ENCODE measurements around the gene CNKSR2. TPM values are rescaled to one million over a fixed set of nuclear protein-coding genes. Genes with fewer than 3 reads are reported as not detected.

CNKSR2 gene
- total RNA-seq, 1 donor from 2014 or later, result not detected

DNA sequence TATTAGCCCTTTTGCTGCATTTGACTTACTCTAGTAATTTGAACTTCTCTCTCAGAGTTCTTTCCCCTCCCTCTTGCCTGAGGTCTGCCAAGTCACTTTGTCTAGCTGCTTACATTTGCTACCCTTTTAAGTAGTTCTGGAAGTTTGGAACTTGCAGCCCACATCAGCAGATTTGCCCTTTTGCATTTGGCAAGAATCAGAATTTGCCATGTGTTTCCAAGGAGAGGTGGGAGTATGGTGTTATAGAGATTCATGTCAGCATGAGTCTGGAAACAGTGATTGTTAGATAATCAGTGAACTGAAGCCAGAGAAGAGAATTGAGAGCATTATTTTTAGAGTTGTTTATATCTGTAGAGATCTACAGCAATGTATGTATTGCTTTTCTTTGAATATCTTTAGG, 231.8 kb downstream of the CNKSR2 start:
- no peak for DNase-seq (ENCODE audit: low read depth in 2 of 2)

DNA sequence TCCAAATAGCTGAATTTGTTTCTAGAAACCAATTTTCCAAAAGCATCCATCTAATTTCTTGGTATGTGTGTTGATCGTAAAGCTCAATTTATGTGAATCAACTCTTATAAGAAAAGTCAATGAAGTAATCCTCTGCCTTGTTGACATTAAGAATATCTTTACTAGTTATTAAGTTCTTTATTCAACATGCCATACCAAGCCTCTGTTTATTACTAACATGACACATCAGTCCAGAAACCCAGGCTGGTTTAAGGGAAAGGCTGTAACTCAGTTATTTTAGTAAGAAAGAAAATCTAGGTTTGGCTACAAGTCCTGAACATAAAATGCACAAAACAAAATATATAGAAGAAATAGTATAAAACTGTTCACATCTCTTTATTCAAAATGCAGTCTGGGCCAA, 235.9 kb downstream of the CNKSR2 start:
- no peak for DNase-seq (ENCODE audit: low read depth in 2 of 2)

DNA sequence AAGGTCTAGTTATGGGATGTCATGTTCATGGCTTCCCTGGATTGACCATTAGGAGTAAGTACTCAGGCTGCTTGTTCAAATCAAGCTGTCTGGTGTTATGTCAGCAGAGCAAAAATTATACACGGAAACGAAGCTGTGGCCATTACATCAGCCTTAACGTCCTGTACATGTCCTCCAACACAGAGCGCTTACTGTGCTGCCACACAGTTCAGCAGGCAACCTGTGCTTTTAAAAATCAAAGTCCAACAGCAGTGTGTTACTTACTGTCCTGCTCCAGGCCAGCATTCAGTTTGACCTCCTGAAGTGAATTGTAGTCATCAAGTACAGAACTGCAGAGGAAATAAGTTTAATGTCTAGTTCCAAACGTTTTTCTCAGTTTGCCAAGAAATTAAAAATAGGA, 237.9 kb downstream of the CNKSR2 start:
- DNase-seq (ENCODE audit: low read depth in 2 of 2), result no peak

- DNase-seq (ENCODE audit: low read depth in 2 of 2), result no peak
Observed at GRCh38 chrX:21616386-21616785, 242.2 kb downstream of the CNKSR2 start.

DNA sequence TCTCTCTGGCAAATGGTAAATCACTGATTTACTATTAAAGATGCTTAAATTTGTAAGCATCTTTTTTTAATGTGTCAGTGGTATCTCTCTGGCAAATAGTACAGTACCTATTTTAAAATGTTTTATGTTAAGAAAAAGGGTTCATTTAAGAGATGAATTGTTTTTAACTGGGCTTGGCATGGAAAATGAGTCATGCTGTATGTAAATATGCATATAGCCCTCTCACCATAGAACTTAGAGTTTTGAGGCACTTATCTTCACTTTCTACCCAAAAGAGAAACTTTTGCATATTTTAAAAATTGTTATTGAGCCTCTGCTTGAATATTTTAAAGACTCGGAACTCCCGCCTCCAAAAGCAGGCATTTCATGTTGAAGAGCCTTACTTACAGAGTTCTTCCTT, 246.0 kb downstream of the CNKSR2 start:
- DNase-seq (ENCODE audit: low read depth in 2 of 2), result no peak

GRCh38 chrX:21623778-21624501, 249.7 kb downstream of the CNKSR2 start:
- no peak for DNase-seq (ENCODE audit: low read depth in 2 of 2)

GRCh38 chrX:21632027-21632426, 257.8 kb downstream of the CNKSR2 start:
- DNase-seq (ENCODE audit: low read depth in 2 of 2), result no peak

- no peak for DNase-seq (ENCODE audit: low read depth in 2 of 2)
Observed at GRCh38 chrX:21638311-21638710, 264.1 kb downstream of the CNKSR2 start.

GRCh38 chrX:21639775-21640174, 265.6 kb downstream of the CNKSR2 start:
- no peak for DNase-seq (ENCODE audit: low read depth in 2 of 2)

DNA sequence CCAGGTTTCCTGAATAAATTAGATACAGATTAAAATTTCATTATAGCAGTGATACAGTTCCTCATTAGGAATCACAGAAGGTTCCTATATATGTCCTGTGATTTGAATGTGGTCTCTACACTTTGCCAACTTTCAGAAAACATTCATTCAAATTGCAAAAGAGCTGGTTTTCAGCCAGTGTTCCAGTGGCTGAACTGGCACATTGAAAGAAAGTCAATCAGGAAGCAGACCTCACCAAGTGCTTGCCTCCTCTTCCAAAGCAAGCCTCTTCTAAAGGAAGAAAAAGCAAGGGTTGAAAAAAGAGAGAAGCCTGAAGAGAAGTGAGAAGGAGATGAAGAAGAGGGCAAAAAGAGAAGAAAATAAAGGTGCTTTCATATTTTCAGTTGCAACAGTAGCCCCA, 271.2 kb downstream of the CNKSR2 start:
- no peak for DNase-seq (ENCODE audit: low read depth in 2 of 2)

- DNase-seq (ENCODE audit: low read depth in 2 of 2), result no peak
Observed at GRCh38 chrX:21645886-21646285, 271.7 kb downstream of the CNKSR2 start.

- DNase-seq (ENCODE audit: low read depth in 2 of 2), result no peak
Observed at GRCh38 chrX:21655901-21656586, 281.8 kb downstream of the CNKSR2 start.

- DNase-seq (ENCODE audit: low read depth in 2 of 2), result no peak
Observed at GRCh38 chrX:21656587-21657317, 282.5 kb downstream of the CNKSR2 start.

GRCh38 chrX:21657318-21658151, 283.3 kb downstream of the CNKSR2 start:
- no peak for DNase-seq (ENCODE audit: low read depth in 2 of 2)

GRCh38 chrX:21658152-21658737, 284.0 kb downstream of the CNKSR2 start, which contains the start of gene KLHL34:
TSS of gene KLHL34 (minus strand) at chrX:21658330. CDS start at chrX:21657788, 542 bp downstream.
- DNase-seq (ENCODE audit: low read depth in 2 of 2), result no peak

GRCh38 chrX:21658746-21659145, 284.5 kb downstream of the CNKSR2 start:
- DNase-seq (ENCODE audit: low read depth in 2 of 2), result no peak

DNA sequence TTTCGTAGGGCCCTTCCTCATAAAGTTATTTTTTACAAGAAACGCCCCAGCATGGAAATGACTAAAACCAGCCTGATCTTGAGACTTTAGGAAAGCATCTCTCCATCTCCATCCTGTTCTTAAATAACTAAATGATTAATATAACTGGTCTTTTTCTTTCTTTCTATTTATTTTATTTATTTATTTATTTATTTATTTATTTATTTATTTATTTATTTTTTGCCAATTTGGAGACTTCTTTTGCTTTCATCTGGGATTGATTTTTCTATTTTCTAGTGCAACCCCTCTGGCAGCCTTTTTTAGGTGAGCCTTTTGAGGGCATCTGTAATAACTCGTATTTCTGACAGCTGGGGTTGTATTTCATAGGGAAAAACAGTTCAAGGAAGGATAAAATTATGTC, 285.1 kb downstream of the CNKSR2 start:
- DNase-seq (ENCODE audit: low read depth in 2 of 2), result no peak

DNA sequence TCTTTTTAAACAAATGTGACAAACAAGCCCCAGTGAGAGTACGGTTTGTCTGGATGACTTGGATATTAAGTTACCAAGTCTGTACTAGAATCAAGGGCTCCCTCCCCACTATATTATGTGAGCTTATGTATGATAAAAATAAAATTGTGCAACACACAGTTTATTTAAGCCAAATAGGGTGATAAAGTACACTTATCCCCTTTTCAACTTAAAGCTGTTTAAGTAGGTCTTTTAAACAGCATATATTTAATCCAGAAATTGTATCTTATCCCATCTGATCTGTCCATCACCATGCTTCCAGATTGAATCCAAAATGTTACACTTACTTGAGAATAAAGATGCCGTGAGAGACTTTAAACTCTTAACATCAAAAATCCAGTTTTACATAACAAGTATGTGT, 285.9 kb downstream of the CNKSR2 start:
- DNase-seq (ENCODE audit: low read depth in 2 of 2), result no peak

GRCh38 chrX:21661316-21661715, 287.1 kb downstream of the CNKSR2 start:
- no peak for DNase-seq (ENCODE audit: low read depth in 2 of 2)

GRCh38 chrX:21662761-21663160, 288.5 kb downstream of the CNKSR2 start:
- no peak for DNase-seq (ENCODE audit: low read depth in 2 of 2)

DNA sequence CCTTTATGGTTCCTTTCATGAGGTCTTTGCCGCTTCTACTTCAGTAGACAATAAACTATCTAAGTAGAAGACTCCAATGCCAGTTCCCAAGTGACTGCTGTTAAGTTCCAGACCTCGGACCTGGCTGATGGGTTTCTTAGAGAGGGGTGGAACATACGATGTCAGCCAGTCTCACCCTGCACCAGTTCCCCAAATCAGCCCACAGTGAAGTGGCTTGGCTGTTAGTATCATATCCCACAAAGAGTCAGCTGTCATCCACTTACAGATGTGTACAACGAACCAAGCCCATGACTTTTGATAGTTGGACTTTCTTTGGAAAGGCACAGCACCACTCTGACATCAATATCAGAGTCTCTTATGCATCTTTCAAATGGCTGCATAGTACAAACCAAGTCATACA, 292.0 kb downstream of the CNKSR2 start:
- no peak for DNase-seq (ENCODE audit: low read depth in 2 of 2)

All from lung microvascular endothelial cell (primary cell).